HG03095 (cell line): Measurements from ENCODE around the gene AMPD3.

Experiments
- ATAC-seq: cut with Tn5 transposase; IDR thresholded peaks from one replicate; pipeline ENCODE4 v1.9.1; 2021; ENCODE audit warnings: moderate library complexity; ENCODE audit not compliant: unreplicated experiment

AMPD3 gene

GRCh38 chr11:10528121-10528520, 73.1 kb downstream of the AMPD3 start:
- ATAC-seq, result no peak

GRCh38 chr11:10529279-10529678, 74.2 kb downstream of the AMPD3 start:
- no peak for ATAC-seq

DNA sequence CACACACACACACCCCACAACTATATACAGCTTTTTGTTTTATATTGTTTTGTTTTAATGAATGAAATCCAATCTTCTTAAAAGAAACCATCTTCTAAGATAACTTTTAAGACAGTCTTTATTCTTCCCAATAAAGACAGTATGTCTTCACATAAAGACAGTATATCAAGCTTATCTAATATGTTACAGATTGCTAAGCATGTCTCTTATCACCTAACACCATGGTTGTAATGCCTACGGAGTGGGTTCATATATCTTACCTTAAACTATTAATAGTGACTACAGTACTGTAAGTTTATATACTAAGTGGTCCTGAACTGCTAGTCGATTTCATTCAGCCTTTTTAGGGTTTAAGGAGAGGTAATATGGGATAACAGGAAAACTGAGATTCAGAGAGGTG, 77.5 kb downstream of the AMPD3 start:
- ATAC-seq, result no peak

GRCh38 chr11:10533323-10533722, 78.3 kb downstream of the AMPD3 start:
- ATAC-seq, result no peak

GRCh38 chr11:10534316-10534715, 79.3 kb downstream of the AMPD3 start:
- no peak for ATAC-seq

GRCh38 chr11:10537600-10537999, 82.5 kb downstream of the AMPD3 start:
- no peak for ATAC-seq

GRCh38 chr11:10538924-10539323, 83.9 kb downstream of the AMPD3 start:
- no peak for ATAC-seq

DNA sequence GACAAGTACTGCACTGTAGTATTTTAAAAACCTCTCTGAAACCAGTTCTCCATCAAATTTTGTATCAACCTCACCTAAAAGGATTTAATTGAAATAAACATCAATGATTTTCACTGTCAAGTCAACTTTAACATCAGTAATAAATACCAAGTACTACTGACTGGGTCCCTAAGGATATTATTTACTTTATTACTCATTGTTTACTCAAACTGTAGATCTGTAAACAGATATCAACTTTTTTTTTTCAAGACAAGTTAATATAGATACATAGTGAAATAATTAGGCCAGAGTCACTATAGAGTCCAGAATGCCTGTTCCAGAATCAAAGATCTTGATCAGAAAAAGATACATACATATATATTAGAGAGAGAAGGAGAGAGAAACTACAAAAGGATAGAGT, 84.3 kb downstream of the AMPD3 start:
- no peak for ATAC-seq

DNA sequence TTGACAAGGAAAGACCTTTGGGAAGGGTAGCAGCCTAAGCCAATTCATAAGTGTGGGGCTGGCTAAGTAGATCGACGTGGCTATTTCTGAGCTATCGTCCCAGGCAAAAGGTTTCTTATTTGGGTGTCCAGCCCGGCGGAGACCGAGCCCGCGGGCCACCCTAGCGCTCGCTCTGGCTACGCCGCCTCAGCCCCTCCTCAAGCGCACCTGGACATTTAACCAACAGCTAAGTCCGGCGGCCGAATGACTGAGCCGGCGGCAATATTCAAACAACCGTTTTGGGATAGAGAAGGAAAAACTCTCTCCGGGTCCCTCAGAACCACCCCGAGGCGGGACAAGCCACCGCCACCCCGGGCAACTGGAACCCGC, 85.5 kb downstream of the AMPD3 start:
- ATAC-seq, result peak; percentile 37

DNA sequence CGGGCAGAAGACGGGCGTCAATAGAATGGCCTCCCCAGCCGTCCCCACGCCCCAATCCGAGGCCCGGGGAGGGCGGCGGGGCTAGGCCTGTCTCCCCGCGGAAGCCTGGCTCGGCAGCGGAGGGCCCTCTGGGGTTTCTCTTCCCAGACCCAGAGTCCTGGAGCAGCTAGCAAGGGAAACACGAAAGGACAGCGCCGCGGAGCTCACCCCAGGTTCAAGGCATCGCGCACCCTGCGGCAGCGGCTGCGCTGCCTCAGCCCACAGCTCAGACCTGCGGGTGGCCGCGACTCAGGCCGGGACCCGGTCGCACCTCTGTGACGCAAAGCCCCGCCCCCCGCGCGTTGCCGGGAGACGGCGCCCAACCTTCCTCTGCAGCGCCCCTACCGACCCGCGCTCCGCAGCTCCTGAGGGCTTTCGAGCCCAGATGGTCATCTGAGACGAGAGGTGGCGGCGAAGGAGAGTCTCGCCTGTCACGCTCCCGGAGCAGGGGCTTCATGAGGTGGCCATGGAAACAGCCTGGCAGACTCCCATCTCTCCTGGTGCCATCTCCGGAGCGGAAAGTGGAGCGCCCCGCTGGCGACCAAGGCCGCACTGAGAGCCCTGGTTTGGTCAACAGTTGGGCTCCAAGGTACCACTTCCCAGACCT, 86.0 kb downstream of the AMPD3 start, which contains the start of gene RNF141:
TSS of gene RNF141 (minus strand) at position 273 of the 646 bp plus-strand sequence. CDS start 7,029 bp downstream, outside the sequence.
- ATAC-seq, result peak; percentile 97

DNA sequence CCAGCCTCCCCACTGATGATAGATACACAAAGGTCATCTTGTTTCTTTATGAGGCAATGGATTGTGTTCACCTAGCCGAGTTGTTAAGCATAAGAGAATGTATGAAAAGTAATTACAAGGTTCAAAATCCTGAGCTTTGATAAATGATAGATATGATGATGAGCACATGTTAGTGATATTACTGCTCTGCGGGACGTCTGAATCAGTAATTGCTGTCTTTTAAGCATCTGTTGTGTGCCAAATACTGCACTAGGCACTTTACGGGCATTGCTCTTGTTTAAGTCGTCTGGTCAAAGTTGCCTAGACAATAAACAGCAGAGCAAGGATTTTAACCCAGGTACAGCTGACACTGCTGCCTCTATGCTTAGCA, 86.5 kb downstream of the AMPD3 start:
- ATAC-seq, result no peak

DNA sequence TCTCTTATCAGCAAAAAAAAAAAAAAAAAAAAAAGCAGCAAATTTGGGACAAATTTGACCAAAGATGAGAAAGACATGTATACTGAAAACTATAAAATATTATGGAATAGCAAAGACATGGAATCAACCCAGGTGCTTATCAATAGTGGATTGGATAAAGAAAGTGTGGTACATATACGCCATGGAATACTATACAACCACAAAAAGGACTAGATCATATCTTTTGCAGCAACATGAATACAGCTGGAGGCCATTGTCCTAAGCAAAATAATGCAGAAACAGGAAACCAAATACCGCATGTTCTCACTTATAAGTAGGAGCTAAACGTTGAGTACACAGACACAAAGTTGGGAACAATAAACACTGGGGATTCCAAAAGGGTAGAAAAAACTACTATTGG, 87.7 kb downstream of the AMPD3 start:
- ATAC-seq, result no peak

DNA sequence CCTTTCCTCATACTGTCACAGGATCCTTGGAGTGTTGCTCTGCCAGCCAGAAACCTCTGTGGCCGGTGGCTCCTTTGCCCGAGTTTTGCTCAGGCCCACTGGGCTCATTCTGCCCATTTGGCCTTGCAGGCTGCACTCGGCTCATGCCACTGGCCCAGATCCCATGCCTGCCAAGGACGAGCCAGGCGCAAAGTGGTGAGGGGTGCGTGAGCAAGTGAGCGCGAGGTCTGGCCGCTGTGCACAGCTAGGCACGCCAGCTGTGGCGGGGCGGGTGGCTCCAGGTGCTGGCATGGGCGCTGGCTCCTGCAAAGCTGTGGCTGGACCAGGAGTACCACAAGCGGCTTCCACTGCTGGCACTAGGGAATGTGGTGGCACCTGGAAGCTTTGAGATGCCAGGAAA, 88.7 kb downstream of the AMPD3 start:
- no peak for ATAC-seq

DNA sequence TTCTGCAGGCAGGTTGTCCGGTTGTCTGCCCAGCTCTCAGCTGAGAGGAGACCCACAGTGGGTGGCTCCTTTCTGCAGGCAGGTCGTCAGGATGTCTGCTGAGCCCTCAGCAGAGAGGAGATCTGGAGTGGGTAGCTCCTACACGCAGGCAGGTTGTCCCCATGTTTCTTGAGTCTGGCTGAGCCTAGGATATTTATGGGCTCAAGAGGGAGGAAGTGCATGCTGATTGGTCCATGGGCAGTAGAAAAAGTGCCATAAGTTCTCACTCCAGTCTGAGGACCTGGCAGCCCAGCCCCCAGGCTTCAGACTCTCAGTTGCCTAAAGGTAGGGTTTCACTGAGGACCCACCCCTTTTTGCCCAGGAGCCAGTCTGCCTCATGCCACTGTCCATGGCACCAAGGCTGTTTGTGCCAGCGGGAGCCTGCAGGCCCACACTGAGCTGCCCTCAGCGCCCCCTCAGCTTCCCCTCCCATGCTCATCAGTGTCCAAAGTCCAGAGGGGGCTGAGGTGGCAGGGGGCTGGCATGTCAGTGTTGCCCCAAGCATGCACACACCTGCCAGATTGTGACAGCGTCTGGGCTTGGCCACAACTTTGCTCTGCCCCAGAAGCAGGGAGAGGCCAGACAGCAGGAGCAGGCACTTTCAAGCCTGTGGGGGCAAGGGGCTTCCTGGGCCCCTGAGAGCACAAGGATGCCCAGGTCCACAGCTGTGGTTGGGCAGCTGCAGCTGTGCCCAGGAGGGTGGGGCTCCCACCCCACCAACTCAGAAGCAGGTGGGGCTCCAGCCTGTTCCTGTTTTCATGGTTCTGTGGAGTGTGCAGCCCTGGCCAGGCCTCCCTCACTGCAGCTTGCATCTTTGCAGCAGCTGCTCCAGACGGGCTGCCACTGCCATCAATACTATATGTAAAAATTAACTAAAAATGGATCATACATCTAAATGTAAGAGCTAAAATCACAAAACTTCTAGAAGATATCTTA, 89.7 kb downstream of the AMPD3 start:
- no peak for ATAC-seq

- ATAC-seq, result no peak
These were observed 95.6 kb downstream of the AMPD3 start for GRCh38 chr11:10550503-10551289.

GRCh38 chr11:10551290-10551592, 96.2 kb downstream of the AMPD3 start:
- no peak for ATAC-seq

DNA sequence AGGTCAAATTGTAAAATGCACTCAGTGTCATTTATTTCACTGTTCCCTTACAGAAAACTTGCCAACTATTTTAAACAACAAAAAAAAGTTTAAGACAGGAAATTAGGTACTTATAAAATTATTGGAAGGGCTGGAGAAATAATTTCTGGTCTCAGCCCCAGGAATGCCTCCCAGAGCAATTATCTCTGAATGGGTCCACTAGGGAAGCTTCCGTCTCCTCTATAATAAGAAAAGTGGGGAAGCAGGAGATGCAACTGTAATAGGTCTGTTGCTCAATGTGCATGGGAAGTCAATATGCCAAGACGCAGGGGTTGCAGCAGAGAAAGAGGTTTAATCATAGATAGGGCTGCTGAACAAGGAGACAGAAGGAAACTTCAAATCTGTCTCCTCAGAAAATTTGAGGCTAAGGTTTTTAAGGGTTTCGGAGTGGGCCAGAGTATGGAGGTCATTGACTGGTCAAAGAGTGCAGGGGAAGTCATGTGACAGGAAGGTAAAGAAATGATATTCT, 96.8 kb downstream of the AMPD3 start:
- no peak for ATAC-seq

GRCh38 chr11:10556590-10556989, 101.5 kb downstream of the AMPD3 start:
- ATAC-seq, result no peak
